RWPE1 (cell line): ENCODE data around the gene SEC24A.
"Not testable (repeated sequence)": the region's sequence is repeated elsewhere in the genome, so short reads cannot be mapped to it uniquely, and the experiment has no call there.

Experiments used
- CTCF ChIA-PET: fragments of 350-600 bp; sonication (Branson Sonifier 250); formaldehyde crosslinking; extraction: SDS; loops from one replicate; lab custom pipeline; 2021; lab: Yijun Ruan, JAX
- POLR2A ChIA-PET: fragments of 400-600 bp; formaldehyde crosslinking; extraction: SDS; loops from one replicate; lab custom pipeline; 2020; ENCODE audit warnings: antibody characterized with exemption; ENCODE audit not compliant: low non-redundant PET; lab: Yijun Ruan, JAX
- DNase-seq: peaks from one replicate; pipeline ENCODE4 v3.0.0; 2012; ENCODE audit warnings: low spot score
- H3K27ac ChIP-seq: fragments of 450-650 bp; 2 replicates; pipeline ENCODE4 v1.5.1; 2017
- TF ChIP-seq, protein P1 (sequence below): fragments of 450-650 bp; conservative IDR thresholded peaks from 2 replicates; pipeline ENCODE4 v1.5.1; 2017; ENCODE audit warnings: low read depth, mild to moderate bottlenecking

The SEC24A gene

DNA sequence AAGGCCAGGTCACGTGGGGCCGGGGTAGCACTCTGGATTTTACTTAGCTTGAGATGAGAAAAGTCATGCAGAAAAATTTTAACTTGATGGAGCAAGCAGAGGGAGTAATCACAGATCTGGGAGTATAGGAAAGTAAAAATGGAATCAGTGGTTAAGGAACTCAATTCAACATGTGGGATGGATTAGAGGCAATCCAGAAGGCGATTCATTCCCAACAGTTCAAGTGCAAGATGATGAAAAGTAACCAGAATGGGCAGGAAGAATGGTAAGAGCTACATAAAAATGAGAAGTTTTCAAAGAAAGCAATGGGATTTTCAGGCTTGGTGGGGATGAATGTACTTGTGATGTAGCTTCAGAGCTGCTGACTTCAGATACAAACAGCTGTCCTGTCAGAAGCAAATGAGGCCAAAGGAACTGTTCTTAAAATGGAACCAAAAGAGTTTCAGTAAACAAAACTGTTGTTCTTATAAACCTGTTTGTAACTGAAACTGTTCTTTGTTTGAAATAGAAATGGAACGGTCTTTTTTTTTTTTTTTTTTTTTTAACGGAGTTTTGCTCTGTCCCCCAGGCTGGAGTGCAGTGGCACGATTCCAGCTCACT lies 5.6 kb upstream of the SEC24A start:
- ChIA-PET POLR2A (no interaction called here), CTCF (interaction anchor here (0.5 to 0.8 kb wide), 2 partner anchors 34 to 200 kb away, joined by 3 to 6 read pairs; no protein-coding TSS in a partner anchor)
- DNase-seq: no peak
- H3K27ac ChIP-seq: no peak overlapping the region
- TF ChIP-seq, protein P1, sequence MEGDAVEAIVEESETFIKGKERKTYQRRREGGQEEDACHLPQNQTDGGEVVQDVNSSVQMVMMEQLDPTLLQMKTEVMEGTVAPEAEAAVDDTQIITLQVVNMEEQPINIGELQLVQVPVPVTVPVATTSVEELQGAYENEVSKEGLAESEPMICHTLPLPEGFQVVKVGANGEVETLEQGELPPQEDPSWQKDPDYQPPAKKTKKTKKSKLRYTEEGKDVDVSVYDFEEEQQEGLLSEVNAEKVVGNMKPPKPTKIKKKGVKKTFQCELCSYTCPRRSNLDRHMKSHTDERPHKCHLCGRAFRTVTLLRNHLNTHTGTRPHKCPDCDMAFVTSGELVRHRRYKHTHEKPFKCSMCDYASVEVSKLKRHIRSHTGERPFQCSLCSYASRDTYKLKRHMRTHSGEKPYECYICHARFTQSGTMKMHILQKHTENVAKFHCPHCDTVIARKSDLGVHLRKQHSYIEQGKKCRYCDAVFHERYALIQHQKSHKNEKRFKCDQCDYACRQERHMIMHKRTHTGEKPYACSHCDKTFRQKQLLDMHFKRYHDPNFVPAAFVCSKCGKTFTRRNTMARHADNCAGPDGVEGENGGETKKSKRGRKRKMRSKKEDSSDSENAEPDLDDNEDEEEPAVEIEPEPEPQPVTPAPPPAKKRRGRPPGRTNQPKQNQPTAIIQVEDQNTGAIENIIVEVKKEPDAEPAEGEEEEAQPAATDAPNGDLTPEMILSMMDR: no peak

DNA sequence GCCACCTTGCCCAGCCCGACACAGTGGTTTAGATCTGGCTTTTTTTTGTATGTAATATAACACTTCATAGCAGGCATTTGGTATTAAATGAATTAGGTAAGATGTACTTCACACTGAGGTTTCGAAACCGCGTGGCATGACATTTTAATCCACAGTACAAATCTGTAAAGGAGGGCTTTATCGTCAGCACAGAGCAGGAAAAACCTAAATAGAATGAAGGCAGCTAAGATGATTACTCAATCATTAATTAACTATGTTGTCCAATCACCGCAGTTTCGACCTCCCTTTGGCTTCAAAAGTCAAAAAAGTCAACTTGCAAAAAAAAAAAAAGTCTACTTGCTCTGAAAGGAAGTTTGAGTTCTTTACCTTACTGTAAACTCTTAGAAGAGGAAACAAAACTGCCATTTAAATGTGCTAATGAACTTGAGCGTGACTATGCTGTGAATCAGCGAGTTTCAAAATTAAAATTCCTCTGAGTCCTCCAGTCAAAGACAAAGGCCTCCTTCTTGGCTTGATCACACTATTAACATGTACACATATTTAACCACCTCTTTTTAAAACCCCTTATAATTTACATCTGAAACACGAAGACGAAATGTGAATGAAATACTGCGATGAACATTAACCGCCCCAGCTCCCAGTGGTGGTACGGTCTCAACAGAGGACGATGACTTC lies 698 bp upstream of the SEC24A start:
- ChIA-PET POLR2A (interaction anchor here (0.5 to 1.1 kb wide), 5 partner anchors 8 to 239 kb away, joined by 3 to 9 read pairs (median 4); no protein-coding TSS in a partner anchor), CTCF (interaction anchor here (0.7 to 1.0 kb wide), 2 partner anchors 10 to 91 kb away, joined by 4 to 5 read pairs; partner anchors contain the start of gene CAMLG)
- DNase-seq: peak; percentile 77
- H3K27ac ChIP-seq: peak overlapping the region; percentile 96
- TF ChIP-seq, protein P1: no peak

GRCh38 chr5:134649163-134649835 lies 714 bp downstream of the SEC24A start:
- POLR2A ChIA-PET: interaction anchor here (0.6 to 1.1 kb wide), 2 partner anchors 11 to 278 kb away, joined by 3 to 9 read pairs; partner anchors contain the start of gene UBE2B
- DNase-seq: peak; percentile 45
- CTCF ChIA-PET: no interaction called here
- peak overlapping the region; percentile 96 for H3K27ac ChIP-seq
- TF ChIP-seq, protein P1: no peak

DNA sequence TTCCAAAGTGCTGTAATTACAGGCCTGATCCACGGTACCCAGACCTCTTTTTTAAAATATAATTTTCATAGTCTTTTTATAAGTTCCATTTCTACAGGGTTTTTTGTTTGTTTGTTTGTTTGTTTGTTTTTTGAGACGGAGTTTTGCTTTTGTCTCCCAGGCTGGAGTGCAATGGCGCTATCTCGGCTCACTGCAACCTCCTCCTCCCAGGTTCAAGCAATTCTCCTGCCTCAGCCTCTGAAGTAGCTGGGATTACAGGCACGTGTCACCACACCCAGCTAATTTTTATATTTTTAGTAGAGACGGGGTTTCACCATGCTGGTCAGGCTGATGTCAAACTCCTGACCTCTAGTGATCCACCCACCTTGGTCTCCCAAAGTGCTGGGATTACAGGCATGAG lies 2.1 kb downstream of the SEC24A start:
- not testable (repeated sequence) for DNase-seq, H3K27ac ChIP-seq
- POLR2A ChIA-PET: interaction anchor here (0.7 to 0.9 kb wide), 2 partner anchors 10 to 77 kb away, joined by 3 to 6 read pairs; no protein-coding TSS in a partner anchor
- CTCF ChIA-PET: interaction anchor here (0.6 kb wide), 1 partner anchor 15 kb away, joined by 3 read pairs; no protein-coding TSS in a partner anchor

- ChIA-PET CTCF (interaction anchor here (1.0 kb wide), 1 partner anchor 73 kb away, joined by 3 read pairs; no protein-coding TSS in a partner anchor), POLR2A (interaction anchor here (0.7 to 0.9 kb wide), 2 partner anchors 11 to 76 kb away, joined by 3 to 6 read pairs; no protein-coding TSS in a partner anchor)
- no peak overlapping the region for H3K27ac ChIP-seq
- TF ChIP-seq, protein P1: no peak
- DNase-seq: no peak
Measured at GRCh38 chr5:134651531-134651930, 2.9 kb downstream of the SEC24A start.

DNA sequence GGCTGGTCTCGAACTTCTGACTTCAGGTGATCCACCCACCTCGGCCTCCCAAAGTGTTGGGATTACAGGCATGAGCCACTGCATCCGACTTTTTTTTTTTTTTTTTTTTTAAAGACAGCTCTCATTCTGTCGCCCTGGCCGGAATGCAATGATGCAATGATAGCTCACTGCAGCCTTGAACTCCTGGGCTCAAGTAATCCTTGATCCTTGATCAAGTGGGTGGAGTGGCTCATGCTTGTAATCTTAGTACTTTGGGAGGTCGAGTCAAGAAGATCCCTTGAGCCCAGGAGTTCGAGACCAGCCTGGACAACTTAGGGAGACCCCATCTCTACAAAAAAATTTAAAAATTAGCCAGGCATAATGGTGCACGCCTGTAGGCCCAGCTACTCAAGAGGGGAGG lies 8.1 kb downstream of the SEC24A start:
- no peak overlapping the region for H3K27ac ChIP-seq
- TF ChIP-seq, protein P1: no peak
- ChIA-PET POLR2A (no interaction called here), CTCF (no interaction called here)
- DNase-seq: no peak
